ENCODE results near the gene COL9A2.

- TF ChIP-seq CTCF (IDR thresholded peaks at IDR 0.05; ENCODE audit: borderline replicate concordance, extremely low read depth, low read length, poor library complexity, severe bottlenecking) (no peak), EZH2 (IDR thresholded peaks at IDR 0.05; ENCODE audit: borderline replicate concordance, low read depth, low read length, severe bottlenecking) (no peak)
Measured at GRCh38 chr1:40266786-40267535, 50.1 kb downstream of the COL9A2 start.
